ENCODE data around the gene FLT1. TPM values are rescaled to one million over a fixed set of nuclear protein-coding genes. Genes with fewer than 3 reads are reported as not detected.
A peak's percentile ranks its signal among the peaks of the same experiment; 100 is the strongest.

The FLT1 gene
- total RNA-seq, 2 donors from 2014 or later = 1.3 to 1.6 TPM

GRCh38 chr13:28510066-28510465, 15.1 kb upstream of the FLT1 start:
- Mint-ChIP-seq H3K9me3 (no peaks in the 10 kb centered on the region), H3K4me1 (ENCODE audit: low read depth in 2 of 2) (no peaks in the 10 kb centered on the region), H3K27ac (no peak overlapping the region), H3K27me3 (peaks cover 10 to 18% of the 10 kb centered on the region in 2 donors), H3K4me3 (no peak overlapping the region), H3K36me3 (no peaks in the 10 kb centered on the region)
- ATAC-seq (no peak), DNase-seq (ENCODE audit: low spot score) (no peak)

- H3K27me3 Mint-ChIP-seq = peaks cover 10 to 18% of the 10 kb centered on the region in 2 donors
- no peaks in the 10 kb centered on the region for H3K4me1 Mint-ChIP-seq (ENCODE audit: low read depth in 2 of 2)
Measured at GRCh38 chr13:28505543-28506135, 10.7 kb upstream of the FLT1 start.

DNA sequence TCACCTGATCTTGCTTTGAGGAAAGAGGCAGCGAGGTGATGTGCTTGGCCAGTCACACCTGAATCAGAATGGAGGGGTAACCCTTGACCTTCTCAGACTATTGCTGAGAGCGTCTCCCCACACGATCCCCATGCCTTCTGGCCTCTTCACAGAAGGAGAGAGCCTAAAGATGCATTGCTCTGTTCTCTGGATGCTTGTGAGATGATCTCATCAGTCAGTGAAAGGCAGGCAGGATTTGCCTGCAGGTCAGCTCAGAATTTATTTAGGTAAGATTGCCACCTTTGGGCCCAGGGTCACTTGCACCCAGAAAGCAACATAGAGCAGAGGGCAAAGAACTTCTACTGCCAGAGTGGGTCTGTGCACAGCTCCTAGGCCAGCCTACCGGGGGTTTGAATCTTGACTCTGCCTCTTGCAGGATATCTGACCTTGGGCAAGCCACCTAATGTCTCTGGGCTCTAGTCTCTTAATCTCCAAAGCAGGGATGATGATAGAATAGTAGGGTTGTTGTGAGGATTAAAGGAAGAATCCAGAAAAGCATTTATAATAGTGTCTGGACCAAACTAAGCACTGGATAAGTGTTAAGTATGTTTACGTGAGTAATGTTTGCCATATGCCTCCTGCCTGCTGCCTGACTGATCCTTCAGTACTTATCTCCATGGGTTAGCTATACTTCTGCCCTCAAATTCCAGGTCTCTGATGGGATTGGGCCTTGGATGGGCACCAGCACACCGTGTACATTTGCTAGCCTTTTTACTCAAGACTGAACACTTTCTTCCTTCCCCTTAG, 8.4 kb upstream of the FLT1 start:
- ATAC-seq = peak in 1 of 2 donors; percentile 34
- Mint-ChIP-seq H3K27me3 (peaks cover 13 to 19% of the 10 kb centered on the region in 2 donors), H3K27ac (no peak overlapping the region), H3K4me1 (ENCODE audit: low read depth in 2 of 2) (no peaks in the 10 kb centered on the region), H3K36me3 (no peaks in the 10 kb centered on the region), H3K9me3 (no peaks in the 10 kb centered on the region), H3K4me3 (no peak overlapping the region)
- no peak for DNase-seq (ENCODE audit: low spot score)

More at GRCh38 chr13:28505543-28506135, 10.7 kb upstream of the FLT1 start:
- no peaks in the 10 kb centered on the region for H3K36me3 Mint-ChIP-seq
- no peaks in the 10 kb centered on the region for H3K9me3 Mint-ChIP-seq
- ATAC-seq (peak in 1 of 2 donors; percentile 50), DNase-seq (ENCODE audit: low spot score) (no peak)
- H3K27ac Mint-ChIP-seq = no peak overlapping the region
- no peak overlapping the region for H3K4me3 Mint-ChIP-seq

GRCh38 chr13:28501547-28501946, 6.6 kb upstream of the FLT1 start:
- Mint-ChIP-seq H3K27me3 (peaks cover 20 to 24% of the 10 kb centered on the region in 2 donors), H3K4me3 (no peak overlapping the region), H3K9me3 (no peaks in the 10 kb centered on the region), H3K27ac (no peak overlapping the region), H3K36me3 (no peaks in the 10 kb centered on the region), H3K4me1 (ENCODE audit: low read depth in 2 of 2) (no peaks in the 10 kb centered on the region)
- ATAC-seq (no peak), DNase-seq (ENCODE audit: low spot score) (no peak)

- H3K36me3 Mint-ChIP-seq = no peaks in the 10 kb centered on the region
- H3K27me3 Mint-ChIP-seq = peaks cover 28 to 35% of the 10 kb centered on the region in 2 donors
- H3K9me3 Mint-ChIP-seq = no peaks in the 10 kb centered on the region
- H3K4me3 Mint-ChIP-seq = no peak overlapping the region
- DNase-seq (ENCODE audit: low spot score) (no peak), ATAC-seq (no peak)
- H3K4me1 Mint-ChIP-seq (ENCODE audit: low read depth in 2 of 2) = no peaks in the 10 kb centered on the region
- no peak overlapping the region for H3K27ac Mint-ChIP-seq
Measured at GRCh38 chr13:28499609-28500008, 4.7 kb upstream of the FLT1 start.

- Mint-ChIP-seq H3K4me3 (no peak overlapping the region), H3K27me3 (peaks cover 28 to 35% of the 10 kb centered on the region in 2 donors), H3K36me3 (no peaks in the 10 kb centered on the region), H3K4me1 (ENCODE audit: low read depth in 2 of 2) (no peaks in the 10 kb centered on the region), H3K9me3 (no peaks in the 10 kb centered on the region), H3K27ac (no peak overlapping the region)
- DNase-seq (ENCODE audit: low spot score) (no peak), ATAC-seq (no peak)
Measured at GRCh38 chr13:28498481-28499115, 3.7 kb upstream of the FLT1 start.

DNA sequence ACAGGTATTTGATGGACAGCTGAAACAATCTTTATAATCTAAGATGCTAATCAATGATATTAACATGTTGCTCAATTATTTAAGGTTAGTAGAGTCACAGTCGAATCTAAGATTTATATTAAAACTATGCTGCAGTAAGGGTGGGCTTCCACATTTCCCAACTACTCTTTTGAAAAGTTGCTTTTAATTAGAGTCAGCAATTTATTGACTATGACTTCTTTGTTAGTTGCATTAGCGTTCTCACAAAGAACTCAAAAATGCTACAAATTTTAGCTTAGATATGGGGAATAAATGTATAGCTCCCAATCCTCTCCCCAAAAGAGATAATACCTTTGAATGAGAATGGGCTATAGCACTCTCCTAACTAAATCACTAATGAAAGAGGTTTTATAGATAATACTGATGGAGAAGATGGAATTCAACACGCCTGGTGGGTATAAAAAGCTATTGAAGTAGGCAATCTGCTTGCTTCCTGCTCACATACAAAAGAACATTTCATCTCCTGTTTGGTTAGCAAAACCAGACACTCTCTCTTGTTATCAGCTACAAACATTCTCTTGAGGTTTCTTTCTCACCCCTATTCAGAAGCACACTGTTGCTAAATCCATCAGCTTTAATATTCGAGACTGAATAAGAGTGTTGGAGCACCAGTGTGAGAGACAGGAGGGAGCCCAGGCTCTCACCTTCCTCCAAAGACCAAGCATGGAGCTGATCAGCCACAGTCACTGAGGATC, 2.4 kb upstream of the FLT1 start:
- no peak for DNase-seq (ENCODE audit: low spot score)
- H3K4me3 Mint-ChIP-seq = no peak overlapping the region
- peaks cover 31 to 34% of the 10 kb centered on the region in 2 donors for H3K27me3 Mint-ChIP-seq
- no peak for ATAC-seq
- no peaks in the 10 kb centered on the region for H3K4me1 Mint-ChIP-seq (ENCODE audit: low read depth in 2 of 2)
- no peak overlapping the region for H3K27ac Mint-ChIP-seq
- no peaks in the 10 kb centered on the region for H3K36me3 Mint-ChIP-seq
- H3K9me3 Mint-ChIP-seq = no peaks in the 10 kb centered on the region

- ATAC-seq = no peak
- H3K4me1 Mint-ChIP-seq (ENCODE audit: low read depth in 2 of 2) = no peaks in the 10 kb centered on the region
- no peak overlapping the region for H3K27ac Mint-ChIP-seq
- H3K27me3 Mint-ChIP-seq = peaks cover 31 to 41% of the 10 kb centered on the region in 2 donors
- H3K9me3 Mint-ChIP-seq = no peaks in the 10 kb centered on the region
- no peak for DNase-seq (ENCODE audit: low spot score)
- no peaks in the 10 kb centered on the region for H3K36me3 Mint-ChIP-seq
- H3K4me3 Mint-ChIP-seq = peak overlapping the region; percentile 41
Measured at GRCh38 chr13:28496188-28496564, 1.2 kb upstream of the FLT1 start.

DNA sequence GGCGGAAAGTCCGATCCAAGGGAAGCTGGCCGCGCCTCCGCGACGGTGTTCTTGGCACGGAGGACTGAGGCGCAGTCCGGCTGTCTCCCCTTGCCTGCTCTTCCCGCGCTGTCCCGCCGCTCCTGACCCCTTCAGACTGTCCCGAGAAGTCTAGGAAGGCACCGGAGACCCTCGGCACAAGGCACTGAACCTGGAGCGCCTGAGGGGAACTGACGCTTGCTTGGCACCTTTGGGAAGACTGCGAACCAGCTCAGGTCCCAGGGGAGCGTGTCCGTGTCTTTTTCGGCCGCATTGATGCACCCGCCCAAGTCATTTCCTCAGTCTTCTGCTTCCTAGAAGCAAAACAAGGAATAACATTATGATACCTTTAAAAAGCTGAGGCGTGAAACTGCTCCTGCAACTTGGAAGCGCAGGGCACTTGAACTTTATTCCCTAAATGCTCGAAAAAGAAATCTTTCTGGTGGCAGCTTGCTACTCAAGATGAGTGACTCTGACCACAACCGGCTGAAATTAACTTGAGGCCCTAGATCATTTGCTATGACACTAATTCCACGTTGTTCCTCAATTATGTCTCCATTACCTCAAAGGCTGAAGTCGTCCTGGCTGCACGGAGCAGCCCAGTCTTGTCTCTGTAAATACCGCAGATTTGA, 735 bp upstream of the FLT1 start:
- Mint-ChIP-seq H3K27ac (no peak overlapping the region), H3K4me3 (peak overlapping the region; percentile 12), H3K27me3 (peaks cover 35 to 46% of the 10 kb centered on the region in 2 donors), H3K4me1 (ENCODE audit: low read depth in 2 of 2) (peaks cover 0 to 3% of the 10 kb centered on the region in 2 donors), H3K36me3 (no peaks in the 10 kb centered on the region), H3K9me3 (no peaks in the 10 kb centered on the region)
- DNase-seq (ENCODE audit: low spot score) = no peak
- ATAC-seq = peak in 1 of 2 donors; percentile 11

DNA sequence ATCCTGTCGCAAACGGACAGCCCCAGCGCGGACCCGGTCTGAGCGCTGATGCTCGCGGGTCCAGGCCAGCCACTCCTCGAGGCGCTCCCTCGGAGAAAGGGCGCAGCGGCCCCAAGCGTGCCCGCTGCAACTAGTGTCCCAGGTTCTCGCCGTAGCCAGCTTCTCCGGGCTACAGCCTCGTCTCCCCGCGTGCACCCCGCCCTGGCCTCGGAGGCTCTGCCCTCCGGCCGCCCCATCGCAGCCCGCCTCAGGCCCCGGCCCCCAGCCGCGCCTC, 487 bp downstream of the FLT1 start:
- H3K4me1 Mint-ChIP-seq (ENCODE audit: low read depth in 2 of 2) = peaks cover 1 to 11% of the 10 kb centered on the region in 2 donors
- no peak for ATAC-seq
- DNase-seq (ENCODE audit: low spot score) = no peak
- H3K4me3 Mint-ChIP-seq = no peak overlapping the region
- H3K36me3 Mint-ChIP-seq = no peaks in the 10 kb centered on the region
- no peaks in the 10 kb centered on the region for H3K9me3 Mint-ChIP-seq
- peaks cover 38 to 49% of the 10 kb centered on the region in 2 donors for H3K27me3 Mint-ChIP-seq
- no peak overlapping the region for H3K27ac Mint-ChIP-seq

- DNase-seq (ENCODE audit: low spot score) (no peak), ATAC-seq (peak; percentile 8 to 37)
- Mint-ChIP-seq H3K4me3 (no peak overlapping the region), H3K27ac (no peak overlapping the region), H3K4me1 (ENCODE audit: low read depth in 2 of 2) (peaks cover 6 to 15% of the 10 kb centered on the region in 2 donors), H3K9me3 (no peaks in the 10 kb centered on the region), H3K36me3 (no peaks in the 10 kb centered on the region), H3K27me3 (peaks cover 42 to 54% of the 10 kb centered on the region in 2 donors)
Measured at GRCh38 chr13:28493740-28494503, 1.0 kb downstream of the FLT1 start.

DNA sequence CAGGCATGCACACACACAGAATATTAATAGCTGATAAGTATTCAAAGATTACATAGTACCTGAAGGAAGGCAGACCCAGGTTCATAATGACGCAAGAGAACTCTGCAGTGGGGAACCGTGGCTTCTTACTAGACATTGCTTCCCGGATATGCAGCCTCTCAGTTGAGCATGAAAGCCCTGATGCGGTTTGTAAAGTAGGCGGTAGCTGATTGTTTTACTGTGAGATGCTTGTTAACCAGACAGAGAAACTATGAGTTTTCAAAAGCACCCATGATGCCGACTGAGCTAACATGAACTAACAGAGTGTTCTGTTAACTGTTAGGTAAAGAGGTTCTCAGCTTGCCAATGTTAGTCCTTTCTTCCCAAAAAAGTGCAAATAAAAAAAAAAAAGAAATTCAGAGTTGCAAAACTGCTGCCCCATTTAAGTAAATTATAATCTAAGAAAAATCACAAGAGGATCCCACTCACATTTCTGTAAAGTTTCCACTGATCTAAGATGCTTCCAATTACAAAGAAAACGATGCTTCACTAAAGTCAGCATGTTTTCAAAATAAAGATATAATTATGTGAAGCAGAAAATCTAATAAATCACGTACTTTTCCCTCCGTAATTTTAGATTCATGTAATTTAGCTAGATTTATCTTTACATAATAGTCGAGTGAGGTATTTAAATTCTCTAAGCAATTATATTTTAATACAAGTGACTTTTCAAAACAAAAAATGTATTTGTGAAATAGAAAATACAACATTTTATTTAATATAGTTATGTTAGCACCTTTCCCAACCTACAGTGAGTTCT, 2.2 kb downstream of the FLT1 start:
- DNase-seq (ENCODE audit: low spot score) (no peak), ATAC-seq (peak in 1 of 2 donors; percentile 57)
- Mint-ChIP-seq H3K4me3 (no peak overlapping the region), H3K27ac (no peak overlapping the region), H3K9me3 (no peaks in the 10 kb centered on the region), H3K4me1 (ENCODE audit: low read depth in 2 of 2) (peaks cover 6 to 15% of the 10 kb centered on the region in 2 donors), H3K36me3 (no peaks in the 10 kb centered on the region), H3K27me3 (peaks cover 41 to 57% of the 10 kb centered on the region in 2 donors)
